GM03348 (cell line): Measurements from ENCODE around the gene AMPD1.

Experiments used
- DNase-seq: peaks from one replicate; pipeline ENCODE4 v3.0.0; 2012; ENCODE audit warnings: low spot score

AMPD1 gene

GRCh38 chr1:114700036-114700600, 4.8 kb upstream of the AMPD1 start:
- peak; percentile 24 for DNase-seq

- DNase-seq: no peak
Measured at GRCh38 chr1:114696810-114697209, 1.5 kb upstream of the AMPD1 start.

GRCh38 chr1:114694540-114695310, 621 bp downstream of the AMPD1 start:
- no peak for DNase-seq

GRCh38 chr1:114692947-114693346, 2.4 kb downstream of the AMPD1 start:
- DNase-seq: no peak

GRCh38 chr1:114691061-114691460, 4.3 kb downstream of the AMPD1 start:
- DNase-seq: no peak

- DNase-seq: no peak
Measured at GRCh38 chr1:114690148-114690547, 5.2 kb downstream of the AMPD1 start.

GRCh38 chr1:114688526-114688925, 6.8 kb downstream of the AMPD1 start:
- no peak for DNase-seq

- DNase-seq: no peak
Measured at GRCh38 chr1:114685851-114686250, 9.5 kb downstream of the AMPD1 start.

GRCh38 chr1:114677691-114678090, 17.7 kb downstream of the AMPD1 start:
- no peak for DNase-seq

GRCh38 chr1:114676115-114676514, 19.2 kb downstream of the AMPD1 start:
- DNase-seq: no peak

GRCh38 chr1:114671939-114672275, 23.4 kb downstream of the AMPD1 start:
- DNase-seq: no peak

GRCh38 chr1:114671011-114671938, 24.1 kb downstream of the AMPD1 start:
- DNase-seq: peak; percentile 36

- DNase-seq: peak; percentile 99
Measured at GRCh38 chr1:114670083-114671010, 25.0 kb downstream of the AMPD1 start.

- DNase-seq: no peak
Measured at GRCh38 chr1:114669562-114670082, 25.7 kb downstream of the AMPD1 start, which contains the start of gene DENND2C. Gene DENND2C (minus strand): TSS chr1:114670049. CDS start chr1:114625984, 44,065 bp downstream.

- peak; percentile 43 for DNase-seq
Measured at GRCh38 chr1:114668784-114669561, 26.4 kb downstream of the AMPD1 start.

- DNase-seq: no peak
Measured at GRCh38 chr1:114668373-114668772, 27.0 kb downstream of the AMPD1 start.

GRCh38 chr1:114666954-114667353, 28.4 kb downstream of the AMPD1 start:
- DNase-seq: no peak

- no peak for DNase-seq
Measured at GRCh38 chr1:114660238-114660637, 35.1 kb downstream of the AMPD1 start.

GRCh38 chr1:114651893-114652292, 43.5 kb downstream of the AMPD1 start:
- DNase-seq: no peak

GRCh38 chr1:114648503-114648902, 46.8 kb downstream of the AMPD1 start:
- DNase-seq: no peak

GRCh38 chr1:114641377-114641776, 54.0 kb downstream of the AMPD1 start:
- DNase-seq: no peak
